ENCODE data around the gene NPAS3. TPM values are rescaled to one million over a fixed set of nuclear protein-coding genes. Genes with fewer than 3 reads are reported as not detected.

NPAS3 gene
- total and polyA plus RNA-seq, 8 donors: 0.09 to 0.79 (median 0.56) TPM

DNA sequence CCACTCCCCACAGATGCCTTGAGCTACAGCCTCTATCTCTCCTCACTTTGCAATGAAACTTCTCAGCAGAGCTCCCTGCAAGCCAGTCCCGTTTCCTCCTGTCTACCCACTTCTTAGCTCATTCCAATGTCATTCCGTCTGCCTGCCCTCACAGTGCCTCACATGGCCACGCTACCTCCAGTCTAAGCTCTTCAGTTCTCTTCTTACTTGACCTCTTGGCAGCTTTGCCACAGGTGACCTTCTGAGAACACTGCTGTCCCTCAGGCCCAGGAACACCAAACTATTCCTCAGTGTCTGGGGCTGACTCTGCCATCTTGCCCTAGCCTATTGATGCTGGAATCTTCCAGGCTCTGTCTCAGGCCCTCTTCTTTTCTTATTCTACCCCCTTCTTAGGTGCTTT lies 902.1 kb downstream of the NPAS3 start:
- H3K27me3 ChIP-seq: no peaks in the 10 kb centered on the region
- H3K4me1 ChIP-seq: no peaks in the 10 kb centered on the region
- intact Hi-C loops (cut with DNase I): loop anchor here in 1 of 2 donors (10.0 kb wide), 2 partner anchors 384 to 464 kb away; no protein-coding TSS in a partner anchor
- TF ChIP-seq, protein P1, sequence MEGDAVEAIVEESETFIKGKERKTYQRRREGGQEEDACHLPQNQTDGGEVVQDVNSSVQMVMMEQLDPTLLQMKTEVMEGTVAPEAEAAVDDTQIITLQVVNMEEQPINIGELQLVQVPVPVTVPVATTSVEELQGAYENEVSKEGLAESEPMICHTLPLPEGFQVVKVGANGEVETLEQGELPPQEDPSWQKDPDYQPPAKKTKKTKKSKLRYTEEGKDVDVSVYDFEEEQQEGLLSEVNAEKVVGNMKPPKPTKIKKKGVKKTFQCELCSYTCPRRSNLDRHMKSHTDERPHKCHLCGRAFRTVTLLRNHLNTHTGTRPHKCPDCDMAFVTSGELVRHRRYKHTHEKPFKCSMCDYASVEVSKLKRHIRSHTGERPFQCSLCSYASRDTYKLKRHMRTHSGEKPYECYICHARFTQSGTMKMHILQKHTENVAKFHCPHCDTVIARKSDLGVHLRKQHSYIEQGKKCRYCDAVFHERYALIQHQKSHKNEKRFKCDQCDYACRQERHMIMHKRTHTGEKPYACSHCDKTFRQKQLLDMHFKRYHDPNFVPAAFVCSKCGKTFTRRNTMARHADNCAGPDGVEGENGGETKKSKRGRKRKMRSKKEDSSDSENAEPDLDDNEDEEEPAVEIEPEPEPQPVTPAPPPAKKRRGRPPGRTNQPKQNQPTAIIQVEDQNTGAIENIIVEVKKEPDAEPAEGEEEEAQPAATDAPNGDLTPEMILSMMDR (IDR thresholded peaks at IDR 0.05): no peak
- H3K4me3 ChIP-seq: no peak overlapping the region
- ATAC-seq: no peak
- no peak overlapping the region for H3K27ac ChIP-seq
- no peaks in the 10 kb centered on the region for H3K36me3 ChIP-seq
- no peaks in the 10 kb centered on the region for H3K9me3 ChIP-seq
- DNase-seq: no peak

DNA sequence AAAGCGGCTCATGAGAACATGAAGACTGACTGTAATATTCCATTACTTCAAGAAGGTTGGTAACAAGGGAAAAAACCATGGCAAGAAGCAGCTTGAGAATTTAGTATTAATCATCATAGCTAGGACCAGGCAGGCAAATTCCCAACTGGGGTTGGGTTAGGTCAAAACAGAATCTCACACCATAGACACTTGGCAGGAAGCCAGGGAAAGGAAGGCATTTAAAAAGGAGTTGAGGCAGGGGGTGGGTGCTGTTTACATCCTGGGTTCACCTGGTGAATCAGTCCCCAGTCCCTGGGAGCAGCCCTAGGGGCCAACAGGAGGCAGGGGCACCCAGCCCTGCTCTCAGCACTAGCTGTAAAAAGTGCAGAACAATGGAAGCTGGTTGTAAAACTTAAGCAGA lies 903.6 kb downstream of the NPAS3 start:
- intact Hi-C loops (cut with DNase I): loop anchor here in 1 of 2 donors (10.0 kb wide), 2 partner anchors 383 to 463 kb away; no protein-coding TSS in a partner anchor
- TF ChIP-seq, protein P1 (IDR thresholded peaks at IDR 0.05): no peak
- DNase-seq (peak in 1 of 4 donors; percentile 13), ATAC-seq (no peak)
- Histone ChIP-seq H3K9me3 (no peaks in the 10 kb centered on the region), H3K4me1 (no peaks in the 10 kb centered on the region), H3K36me3 (no peaks in the 10 kb centered on the region), H3K27me3 (no peaks in the 10 kb centered on the region), H3K27ac (no peak overlapping the region), H3K4me3 (no peak overlapping the region)

DNA sequence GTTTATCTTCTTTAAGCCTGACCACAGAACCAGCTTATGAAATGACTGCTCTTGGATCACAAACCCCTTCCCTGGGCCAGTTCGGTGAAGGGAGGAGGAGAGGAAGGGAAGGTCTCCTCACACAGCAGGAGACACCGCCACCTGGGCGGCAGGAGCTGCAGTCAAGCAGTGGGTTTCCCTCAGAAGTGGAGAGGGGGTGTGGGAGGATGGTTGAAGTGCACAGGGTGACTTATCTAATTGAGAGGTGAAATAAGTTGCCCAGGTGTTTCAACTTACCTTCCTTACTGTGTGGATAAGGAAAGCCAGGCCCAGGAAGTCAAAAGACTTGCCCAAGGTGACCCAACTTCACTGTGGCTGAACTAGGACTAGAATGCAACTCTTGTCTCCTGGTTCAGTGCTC lies 905.4 kb downstream of the NPAS3 start:
- DNase-seq: peak in 1 of 4 donors; percentile 21
- Histone ChIP-seq H3K4me3 (no peak overlapping the region), H3K36me3 (no peaks in the 10 kb centered on the region), H3K27ac (no peak overlapping the region), H3K4me1 (no peaks in the 10 kb centered on the region), H3K27me3 (no peaks in the 10 kb centered on the region), H3K9me3 (no peaks in the 10 kb centered on the region)
- ATAC-seq: no peak
- TF ChIP-seq, protein P1 (IDR thresholded peaks at IDR 0.05): no peak
- intact Hi-C loops (cut with DNase I): loop anchor here in 1 of 2 donors (10.0 kb wide), 2 partner anchors 381 to 461 kb away; no protein-coding TSS in a partner anchor

DNA sequence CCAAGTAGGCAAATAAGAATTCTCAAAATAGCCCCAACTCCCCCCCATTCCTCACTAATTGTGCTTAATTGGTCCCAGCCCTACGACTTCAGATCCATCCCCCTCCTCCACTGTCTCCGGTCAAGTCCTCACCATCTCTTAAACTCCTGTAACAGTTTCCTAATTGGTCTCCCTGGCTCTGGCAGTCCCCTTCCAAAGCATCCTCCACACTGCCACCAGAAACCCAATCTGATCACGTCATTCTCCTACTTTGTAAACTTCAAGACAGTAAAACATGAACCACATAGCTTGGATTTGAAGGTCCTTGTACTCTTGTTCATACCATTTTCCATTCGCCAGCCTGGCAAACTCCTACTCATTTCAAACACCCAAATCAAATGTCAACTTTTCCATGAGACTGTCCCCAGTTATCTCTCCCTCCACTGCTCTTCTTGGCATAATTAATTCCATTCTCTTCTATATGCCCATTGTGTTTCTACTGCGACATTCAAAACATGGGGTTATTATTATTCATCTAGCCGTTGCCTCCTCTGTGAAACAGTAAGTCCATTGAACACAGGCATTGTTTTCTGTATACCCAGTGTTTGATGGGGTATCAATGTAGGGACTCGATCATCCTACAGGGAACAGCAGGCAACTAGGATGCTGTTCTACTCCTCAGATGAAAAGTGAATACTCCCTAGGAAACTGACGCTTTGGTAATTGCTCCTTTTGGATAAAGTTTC lies 907.6 kb downstream of the NPAS3 start:
- no peaks in the 10 kb centered on the region for H3K36me3 ChIP-seq
- H3K27me3 ChIP-seq: no peaks in the 10 kb centered on the region
- H3K9me3 ChIP-seq: no peaks in the 10 kb centered on the region
- DNase-seq: no peak
- no peak for ATAC-seq
- TF ChIP-seq, protein P1 (IDR thresholded peaks at IDR 0.05): no peak
- H3K4me3 ChIP-seq: no peak overlapping the region
- no peak overlapping the region for H3K27ac ChIP-seq
- no peaks in the 10 kb centered on the region for H3K4me1 ChIP-seq
- intact Hi-C loops (cut with DNase I): loop anchor here in 1 of 2 donors (10.0 kb wide), 2 partner anchors 379 to 459 kb away; no protein-coding TSS in a partner anchor

DNA sequence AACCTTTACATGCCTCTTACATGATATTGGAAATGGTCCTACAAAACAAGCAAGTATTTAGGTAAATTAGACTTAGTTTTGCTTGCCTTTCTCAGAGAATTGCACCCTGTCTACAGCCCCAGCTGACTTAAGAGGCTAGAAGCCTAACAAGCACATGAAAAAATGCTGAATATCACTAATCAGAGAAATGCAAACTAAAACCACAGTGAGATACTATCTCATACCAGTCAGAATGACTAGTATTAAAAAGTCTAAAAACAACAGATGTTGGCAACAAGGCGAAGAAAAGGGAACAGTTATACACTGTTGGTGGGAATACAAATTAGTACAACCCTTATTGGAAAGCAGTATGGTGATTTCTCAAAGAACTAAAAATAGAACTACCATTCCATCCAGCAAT lies 908.4 kb downstream of the NPAS3 start:
- DNase-seq (no peak), ATAC-seq (no peak)
- Histone ChIP-seq H3K27me3 (no peaks in the 10 kb centered on the region), H3K27ac (no peak overlapping the region), H3K4me3 (no peak overlapping the region), H3K4me1 (no peaks in the 10 kb centered on the region), H3K9me3 (no peaks in the 10 kb centered on the region), H3K36me3 (no peaks in the 10 kb centered on the region)
- TF ChIP-seq, protein P1 (IDR thresholded peaks at IDR 0.05): no peak
- intact Hi-C loops (cut with DNase I): loop anchor here in 1 of 2 donors (10.0 kb wide), 2 partner anchors 378 to 458 kb away; no protein-coding TSS in a partner anchor

All from left lung (tissue), 10 donors.